ENCODE measurements around the gene ZG16. TPM values are rescaled to one million over a fixed set of nuclear protein-coding genes. Genes with fewer than 3 reads are reported as not detected.

Gene ZG16
- total and polyA plus RNA-seq, 9 of the 15 experiments (the other 6 are each of a cell fraction or from before 2014, with no cell fraction given) = 0.04 TPM; not detected in 8

DNA sequence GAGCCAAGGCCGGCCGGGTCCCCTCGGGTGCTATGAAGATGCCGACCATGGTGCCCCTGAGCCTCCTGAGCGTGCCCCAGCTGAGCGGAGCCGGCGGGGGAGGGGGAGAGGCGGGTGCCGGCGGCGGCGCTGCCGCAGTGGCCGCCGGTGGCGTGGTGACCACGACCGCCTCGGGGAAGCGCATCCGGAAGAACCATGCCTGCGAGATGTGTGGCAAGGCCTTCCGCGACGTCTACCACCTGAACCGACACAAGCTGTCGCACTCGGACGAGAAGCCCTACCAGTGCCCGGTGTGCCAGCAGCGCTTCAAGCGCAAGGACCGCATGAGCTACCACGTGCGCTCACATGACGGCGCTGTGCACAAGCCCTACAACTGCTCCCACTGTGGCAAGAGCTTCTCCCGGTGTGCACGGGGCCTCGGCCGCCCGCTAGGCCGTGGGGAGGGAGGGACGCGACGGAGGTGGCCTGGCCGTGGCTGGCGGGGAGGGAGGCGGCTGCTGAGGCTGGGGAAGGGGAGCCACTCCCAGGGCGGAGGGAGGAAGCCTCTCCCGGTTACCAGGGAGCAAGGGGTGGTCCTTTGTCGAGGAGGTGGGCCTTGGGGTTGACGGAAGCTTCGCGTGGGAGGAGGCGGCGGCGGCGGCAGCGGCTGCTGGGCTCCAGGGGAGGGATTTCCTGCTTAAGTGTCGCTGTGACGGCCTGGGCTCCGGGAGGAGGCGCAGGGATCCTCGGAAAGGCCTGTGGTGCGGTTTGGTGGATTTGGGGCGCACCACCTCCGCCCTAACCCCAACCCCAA lies 29.6 kb downstream of the ZG16 start (continued):
- no peak for TF ChIP-seq SNIP1 (IDR thresholded peaks at IDR 0.05; ENCODE audit: low read depth)
- TF ChIP-seq WHSC1 (IDR thresholded peaks at IDR 0.05; ENCODE audit: low read length) = no peak
- TF ChIP-seq, protein P1, sequence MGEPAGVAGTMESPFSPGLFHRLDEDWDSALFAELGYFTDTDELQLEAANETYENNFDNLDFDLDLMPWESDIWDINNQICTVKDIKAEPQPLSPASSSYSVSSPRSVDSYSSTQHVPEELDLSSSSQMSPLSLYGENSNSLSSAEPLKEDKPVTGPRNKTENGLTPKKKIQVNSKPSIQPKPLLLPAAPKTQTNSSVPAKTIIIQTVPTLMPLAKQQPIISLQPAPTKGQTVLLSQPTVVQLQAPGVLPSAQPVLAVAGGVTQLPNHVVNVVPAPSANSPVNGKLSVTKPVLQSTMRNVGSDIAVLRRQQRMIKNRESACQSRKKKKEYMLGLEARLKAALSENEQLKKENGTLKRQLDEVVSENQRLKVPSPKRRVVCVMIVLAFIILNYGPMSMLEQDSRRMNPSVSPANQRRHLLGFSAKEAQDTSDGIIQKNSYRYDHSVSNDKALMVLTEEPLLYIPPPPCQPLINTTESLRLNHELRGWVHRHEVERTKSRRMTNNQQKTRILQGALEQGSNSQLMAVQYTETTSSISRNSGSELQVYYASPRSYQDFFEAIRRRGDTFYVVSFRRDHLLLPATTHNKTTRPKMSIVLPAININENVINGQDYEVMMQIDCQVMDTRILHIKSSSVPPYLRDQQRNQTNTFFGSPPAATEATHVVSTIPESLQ (CRISPR knock-in tag; IDR thresholded peaks at IDR 0.05) = peak; percentile 77; the same call in 1 of the 2 replicates
- no peak for TF ChIP-seq HNRNPH1 (optimal IDR thresholded peaks at IDR 0.05; ENCODE audit: low read depth, low read length)
- no peak for TF ChIP-seq SREBF2 (CRISPR knock-in tag; IDR thresholded peaks at IDR 0.05)
- 0 out of 2 replicates have a peak, but pooled peaks have one; percentile 63 for TF ChIP-seq FOXJ2 (tag; IDR thresholded peaks at IDR 0.05)
- TF ChIP-seq ZNF324 (CRISPR knock-in tag; IDR thresholded peaks at IDR 0.05) = no peak
- TF ChIP-seq, protein P2, sequence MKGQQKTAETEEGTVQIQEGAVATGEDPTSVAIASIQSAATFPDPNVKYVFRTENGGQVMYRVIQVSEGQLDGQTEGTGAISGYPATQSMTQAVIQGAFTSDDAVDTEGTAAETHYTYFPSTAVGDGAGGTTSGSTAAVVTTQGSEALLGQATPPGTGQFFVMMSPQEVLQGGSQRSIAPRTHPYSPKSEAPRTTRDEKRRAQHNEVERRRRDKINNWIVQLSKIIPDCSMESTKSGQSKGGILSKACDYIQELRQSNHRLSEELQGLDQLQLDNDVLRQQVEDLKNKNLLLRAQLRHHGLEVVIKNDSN (CRISPR knock-in tag; IDR thresholded peaks at IDR 0.05) = peak; percentile 86
- TF ChIP-seq, protein P3, sequence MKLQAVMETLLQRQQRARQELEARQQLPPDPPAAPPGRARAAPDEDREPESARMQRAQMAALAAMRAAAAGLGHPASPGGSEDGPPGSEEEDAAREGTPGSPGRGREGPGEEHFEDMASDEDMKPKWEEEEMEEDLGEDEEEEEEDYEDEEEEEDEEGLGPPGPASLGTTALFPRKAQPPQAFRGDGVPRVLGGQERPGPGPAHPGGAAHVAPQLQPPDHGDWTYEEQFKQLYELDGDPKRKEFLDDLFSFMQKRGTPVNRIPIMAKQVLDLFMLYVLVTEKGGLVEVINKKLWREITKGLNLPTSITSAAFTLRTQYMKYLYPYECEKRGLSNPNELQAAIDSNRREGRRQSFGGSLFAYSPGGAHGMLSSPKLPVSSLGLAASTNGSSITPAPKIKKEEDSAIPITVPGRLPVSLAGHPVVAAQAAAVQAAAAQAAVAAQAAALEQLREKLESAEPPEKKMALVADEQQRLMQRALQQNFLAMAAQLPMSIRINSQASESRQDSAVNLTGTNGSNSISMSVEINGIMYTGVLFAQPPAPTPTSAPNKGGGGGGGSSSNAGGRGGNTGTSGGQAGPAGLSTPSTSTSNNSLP (IDR thresholded peaks at IDR 0.05; ENCODE audit: borderline replicate concordance, low read depth, low read length) = no peak
- TF ChIP-seq ZNF217 (CRISPR knock-in tag; IDR thresholded peaks at IDR 0.05) = no peak
- peak; percentile 87 for TF ChIP-seq NR4A1 (CRISPR knock-in tag; IDR thresholded peaks at IDR 0.05)
- peak; percentile 31; the same call in 1 of the 2 replicates for TF ChIP-seq NR4A1 (tag; IDR thresholded peaks at IDR 0.05)
- peak; percentile 87; the same call in 1 of the 2 replicates for TF ChIP-seq NR3C1 (CRISPR knock-in tag; IDR thresholded peaks at IDR 0.05)
- no peak for TF ChIP-seq SRSF7 (optimal IDR thresholded peaks at IDR 0.05; ENCODE audit: low read depth, low read length)
- TF ChIP-seq TAL1 (IDR thresholded peaks at IDR 0.05) = no peak
- TF ChIP-seq POLR2A (conservative IDR thresholded peaks at IDR 0.05) = peak; percentile 83
- 0 out of 2 replicates have a peak, but pooled peaks have one; percentile 77 for TF ChIP-seq ZNF431 (CRISPR knock-in tag; IDR thresholded peaks at IDR 0.05)
- peak; percentile 34; the same call in 1 of the 2 replicates for TF ChIP-seq JUN (IDR thresholded peaks at IDR 0.05; ENCODE audit: borderline replicate concordance, low read depth, low read length)
- no peak; the same call in 1 of the 2 replicates for TF ChIP-seq JUN (CRISPR knock-in tag; IDR thresholded peaks at IDR 0.05; ENCODE audit: borderline replicate concordance)
- TF ChIP-seq, protein P4, sequence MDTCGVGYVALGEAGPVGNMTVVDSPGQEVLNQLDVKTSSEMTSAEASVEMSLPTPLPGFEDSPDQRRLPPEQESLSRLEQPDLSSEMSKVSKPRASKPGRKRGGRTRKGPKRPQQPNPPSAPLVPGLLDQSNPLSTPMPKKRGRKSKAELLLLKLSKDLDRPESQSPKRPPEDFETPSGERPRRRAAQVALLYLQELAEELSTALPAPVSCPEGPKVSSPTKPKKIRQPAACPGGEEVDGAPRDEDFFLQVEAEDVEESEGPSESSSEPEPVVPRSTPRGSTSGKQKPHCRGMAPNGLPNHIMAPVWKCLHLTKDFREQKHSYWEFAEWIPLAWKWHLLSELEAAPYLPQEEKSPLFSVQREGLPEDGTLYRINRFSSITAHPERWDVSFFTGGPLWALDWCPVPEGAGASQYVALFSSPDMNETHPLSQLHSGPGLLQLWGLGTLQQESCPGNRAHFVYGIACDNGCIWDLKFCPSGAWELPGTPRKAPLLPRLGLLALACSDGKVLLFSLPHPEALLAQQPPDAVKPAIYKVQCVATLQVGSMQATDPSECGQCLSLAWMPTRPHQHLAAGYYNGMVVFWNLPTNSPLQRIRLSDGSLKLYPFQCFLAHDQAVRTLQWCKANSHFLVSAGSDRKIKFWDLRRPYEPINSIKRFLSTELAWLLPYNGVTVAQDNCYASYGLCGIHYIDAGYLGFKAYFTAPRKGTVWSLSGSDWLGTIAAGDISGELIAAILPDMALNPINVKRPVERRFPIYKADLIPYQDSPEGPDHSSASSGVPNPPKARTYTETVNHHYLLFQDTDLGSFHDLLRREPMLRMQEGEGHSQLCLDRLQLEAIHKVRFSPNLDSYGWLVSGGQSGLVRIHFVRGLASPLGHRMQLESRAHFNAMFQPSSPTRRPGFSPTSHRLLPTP (IDR thresholded peaks at IDR 0.05; ENCODE audit: borderline replicate concordance, extremely low read depth, insufficient read length) = no peak
- peak; percentile 21; the same call in 1 of the 2 replicates for TF ChIP-seq ZNF12 (CRISPR knock-in tag; IDR thresholded peaks at IDR 0.05)
